Small intestine (tissue), 16 donors: ENCODE measurements around the gene FASTKD1. TPM values are rescaled to one million over a fixed set of nuclear protein-coding genes. Genes with fewer than 3 reads are reported as not detected.
"Not testable (repeated sequence)": the region's sequence is repeated elsewhere in the genome, so short reads cannot be mapped to it uniquely, and the experiment has no call there.

Experiments
- DNase-seq, 2 donors: peaks; one replicate each; pipeline versions ENCODE4 v3.0.0 to v3.0.0-alpha.2; 2013
- FAIRE-seq: peaks from 2 replicates; lab custom pipeline; 2012; peaks lifted over from hg19 to GRCh38; lab: Jason Lieb, UNC
- H3K27ac ChIP-seq, 3 donors: one replicate each; pipeline ENCODE4 v1.5.1; 2013; ENCODE audit warnings: low read length in 2 of 3, mild to moderate bottlenecking in 2 of 3, control low read depth in 1 of 3, inconsistent platforms in 1 of 3, low read depth in 1 of 3, moderate library complexity in 1 of 3
- H3K27me3 ChIP-seq, 3 donors: one replicate each; pipeline ENCODE4 v1.6.1; 2013; ENCODE audit warnings: low read length in 3 of 3, inconsistent platforms in 1 of 3; ENCODE audit not compliant: control insufficient read depth in 3 of 3, insufficient read depth in 3 of 3
- H3K36me3 ChIP-seq, 3 donors: one replicate each; pipeline ENCODE4 v1.6.1; 2013; ENCODE audit warnings: low read length in 3 of 3, inconsistent platforms in 1 of 3, low read depth in 1 of 3, mild to moderate bottlenecking in 1 of 3, moderate library complexity in 1 of 3; ENCODE audit not compliant: control insufficient read depth in 3 of 3, insufficient read depth in 2 of 3
- H3K4me1 ChIP-seq, 3 donors: one replicate each; pipeline ENCODE4 v1.6.1; 2013; ENCODE audit warnings: low read length in 2 of 3, inconsistent platforms in 1 of 3, low read depth in 1 of 3, mild to moderate bottlenecking in 1 of 3, moderate library complexity in 1 of 3; ENCODE audit not compliant: control insufficient read depth in 3 of 3, insufficient read depth in 2 of 3
- H3K4me3 ChIP-seq, 3 donors: one replicate each; pipeline ENCODE4 v1.5.1; 2013; ENCODE audit warnings: low read length in 3 of 3, control low read depth in 1 of 3, inconsistent platforms in 1 of 3, low read depth in 1 of 3, mild to moderate bottlenecking in 1 of 3, moderate library complexity in 1 of 3
- H3K9me3 ChIP-seq, 2 donors: one replicate each; pipeline ENCODE4 v1.6.1; 2013; ENCODE audit warnings: low read depth in 1 of 2, low read length in 1 of 2; ENCODE audit not compliant: control insufficient read depth in 2 of 2, insufficient read depth in 1 of 2
- WGBS, 3 donors: extraction: QIAGEN DNeasy Blood & Tissue Kit; methylation state at CpG; one replicate each; pipeline ENCODE4 v1.1.7; 2013; 5-methylcytosine and 5-hydroxymethylcytosine counted together
- long read RNA-seq, 10 donors: transcript quantifications; one replicate each; lab custom pipeline, GENCODE V29; 2026
- polyA plus RNA-seq, 4 donors: library from polyadenylated mRNA; stranded (reverse) in 3 of 4; unstranded in 1 of 4; fragments of 200-250 nt in 3 of 4; fragments of 120-200 nt in 1 of 4; gene quantifications; one replicate each; pipeline versions ENCODE4 v1.2.1 to v1.2.3, GENCODE V29; 2013
- donor health status: healthy with polysubstance abuse.
- donor health status: control.
- donor health status: control.
- donor health status: Bipolar disorder and iron deficiency.
- donor health status: healthy.

Gene FASTKD1
- 100 to 1,000 TPM in 1 of 4 donors, 10 to 100 TPM in 3; 32.1 to 110 (median 52.6) TPM for polyA plus RNA-seq
- long read RNA-seq, donor 1 = 0 reads
- long read RNA-seq, donor 2, partial matches to known transcripts = 102 of 123 reads
- long read RNA-seq, donor 2, other reads (novel, unspliced or antisense) = 21 of 123 reads
- long read RNA-seq, donor 3, partial matches to known transcripts = 109 of 110 reads
- long read RNA-seq, donor 3, other reads (novel, unspliced or antisense) = 0 of 110 reads
- long read RNA-seq, donor 4 = 0 reads
- long read RNA-seq, donor 5 = 0 reads
- long read RNA-seq, donor 6, partial matches to known transcripts = 0 of 2 reads
- long read RNA-seq, donor 6, other reads (novel, unspliced or antisense) = 0 of 2 reads
- long read RNA-seq, donor 7 = 0 reads
- long read RNA-seq, donor 8 = 0 reads
- long read RNA-seq, donor 9 = 0 reads
- long read RNA-seq, donor 10, partial matches to known transcripts = 221 of 239 reads
- long read RNA-seq, donor 10, other reads (novel, unspliced or antisense) = 17 of 239 reads

- no peaks in the 10 kb centered on the region for H3K4me1 ChIP-seq
- H3K9me3 ChIP-seq = no peaks in the 10 kb centered on the region
- 0 to 1% (median 0%) methylated on average over 33 of the region's 33 CpGs for WGBS, 3 donors
- H3K27ac ChIP-seq = peak within 1 kb of the TSS; percentile 68 to 81 (median 69)
- peak within 1 kb of the TSS; percentile 62 to 84 (median 75) for H3K4me3 ChIP-seq
- H3K27me3 ChIP-seq = no peaks in the 10 kb centered on the region
- FAIRE-seq (no peak), DNase-seq (peak; percentile 96 to 98)
- peaks cover 0 to 3% (median 0%) of the 10 kb centered on the region in 3 donors for H3K36me3 ChIP-seq
These were observed at the start of gene FASTKD1 for GRCh38 chr2:169573160-169573973. TSS of gene FASTKD1 (minus strand) at chr2:169573865. CDS start at chr2:169572029, 1,836 bp downstream.

- H3K27ac ChIP-seq = no peak overlapping the region
- H3K27me3 ChIP-seq = no peaks in the 10 kb centered on the region
- peaks cover 0 to 23% (median 4%) of the 10 kb centered on the region in 3 donors for H3K36me3 ChIP-seq
- no peaks in the 10 kb centered on the region for H3K4me1 ChIP-seq
- H3K4me3 ChIP-seq = no peak overlapping the region
- no peak for FAIRE-seq
- DNase-seq = no peak
- H3K9me3 ChIP-seq = no peaks in the 10 kb centered on the region
- 87 to 94% (median 93%) methylated on average over 4 of the region's 4 CpGs for WGBS, 3 donors
These were observed 49.6 kb upstream of the FASTKD1 start for GRCh38 chr2:169623235-169623634.

GRCh38 chr2:169620509-169620908 lies 46.8 kb upstream of the FASTKD1 start:
- peaks cover 0 to 8% (median 5%) of the 10 kb centered on the region in 3 donors for H3K36me3 ChIP-seq
- no peaks in the 10 kb centered on the region for H3K4me1 ChIP-seq
- H3K9me3 ChIP-seq = peaks cover 0 to 2% of the 10 kb centered on the region in 2 donors
- no peak for DNase-seq
- no peak overlapping the region for H3K27ac ChIP-seq
- WGBS, 3 donors = 75 to 80% (median 79%) methylated on average over 1 of the region's 1 CpG
- peak; percentile 19 for FAIRE-seq
- H3K27me3 ChIP-seq = no peaks in the 10 kb centered on the region
- H3K4me3 ChIP-seq = no peak overlapping the region

DNA sequence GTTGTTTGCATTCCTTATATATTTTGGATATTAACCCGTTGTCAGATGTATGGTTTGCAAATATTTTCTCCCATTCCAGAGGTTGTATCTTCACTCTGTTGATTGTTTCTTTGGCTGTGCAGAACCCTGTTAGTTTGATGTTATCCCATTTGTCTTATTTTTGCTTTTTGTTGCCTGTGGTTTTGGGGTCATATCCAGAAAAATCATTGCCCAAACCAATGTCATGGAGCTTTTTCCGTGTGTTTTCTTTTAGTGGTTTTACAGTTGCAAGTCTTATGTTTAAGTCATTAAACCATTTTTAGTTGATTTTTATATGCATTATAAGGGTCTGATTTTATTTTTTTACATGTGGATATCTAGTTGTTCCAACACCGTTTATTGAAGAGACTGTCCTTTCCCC lies 46.3 kb upstream of the FASTKD1 start:
- no peak for FAIRE-seq
- no peak overlapping the region for H3K4me3 ChIP-seq
- H3K4me1 ChIP-seq = no peaks in the 10 kb centered on the region
- H3K9me3 ChIP-seq = peaks cover 0 to 2% of the 10 kb centered on the region in 2 donors
- 53 to 59% (median 56%) methylated on average over 3 of the region's 3 CpGs for WGBS, 3 donors
- peaks cover 4 to 10% (median 8%) of the 10 kb centered on the region in 3 donors for H3K36me3 ChIP-seq
- no peaks in the 10 kb centered on the region for H3K27me3 ChIP-seq
- DNase-seq = no peak
- H3K27ac ChIP-seq = no peak overlapping the region

DNA sequence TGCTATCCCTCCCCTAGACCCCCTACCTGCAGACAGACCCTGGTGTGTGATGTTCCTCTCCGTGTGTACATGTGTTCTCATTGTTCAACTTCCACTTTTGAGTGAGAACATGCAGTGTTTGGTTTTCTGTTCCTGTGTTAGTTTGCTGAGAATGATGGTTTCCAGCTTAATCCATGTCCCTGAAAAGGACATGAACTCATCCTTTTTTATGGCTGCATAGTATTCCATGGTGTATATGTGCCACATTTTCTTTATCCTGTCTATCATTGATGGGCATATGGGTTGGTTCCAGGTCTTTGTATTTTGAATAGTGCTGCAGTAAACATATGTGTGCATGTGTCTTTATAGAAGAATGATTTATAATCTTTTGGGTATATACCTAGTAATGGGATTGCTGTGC lies 42.3 kb upstream of the FASTKD1 start:
- not testable (repeated sequence) for H3K4me1 ChIP-seq, DNase-seq, H3K27me3 ChIP-seq, H3K4me3 ChIP-seq, H3K9me3 ChIP-seq, H3K27ac ChIP-seq, FAIRE-seq
- WGBS, 3 donors = 96 to 100% (median 98%) methylated on average over 1 of the region's 1 CpG
- H3K36me3 ChIP-seq = peaks cover 5 to 15% (median 15%) of the 10 kb centered on the region in 3 donors

DNA sequence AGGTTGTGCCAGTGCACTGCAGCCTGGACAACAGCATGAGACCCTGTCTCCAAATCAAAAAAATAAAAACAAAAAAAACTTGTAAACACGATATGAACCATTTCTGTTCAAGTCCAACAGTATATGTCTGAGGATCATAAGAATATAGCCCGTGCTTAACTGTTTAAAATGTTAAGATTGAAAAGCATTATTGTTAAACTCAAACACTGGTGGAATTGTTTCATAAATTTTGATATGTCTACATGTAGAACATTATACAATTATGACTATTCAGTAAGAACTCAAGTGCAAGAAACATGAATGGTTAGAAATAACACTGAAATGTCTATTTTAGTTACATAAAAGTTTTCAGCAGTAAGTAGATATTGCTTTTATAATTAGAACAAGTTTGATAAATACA lies 40.2 kb upstream of the FASTKD1 start:
- Histone ChIP-seq H3K27ac (no peak overlapping the region), H3K9me3 (peaks cover 0 to 2% of the 10 kb centered on the region in 2 donors), H3K4me3 (no peak overlapping the region), H3K27me3 (no peaks in the 10 kb centered on the region), H3K36me3 (peaks cover 5 to 23% (median 22%) of the 10 kb centered on the region in 3 donors), H3K4me1 (no peaks in the 10 kb centered on the region)
- FAIRE-seq (no peak), DNase-seq (no peak)
- 87 to 92% (median 90%) methylated on average over 2 of the region's 2 CpGs for WGBS, 3 donors

DNA sequence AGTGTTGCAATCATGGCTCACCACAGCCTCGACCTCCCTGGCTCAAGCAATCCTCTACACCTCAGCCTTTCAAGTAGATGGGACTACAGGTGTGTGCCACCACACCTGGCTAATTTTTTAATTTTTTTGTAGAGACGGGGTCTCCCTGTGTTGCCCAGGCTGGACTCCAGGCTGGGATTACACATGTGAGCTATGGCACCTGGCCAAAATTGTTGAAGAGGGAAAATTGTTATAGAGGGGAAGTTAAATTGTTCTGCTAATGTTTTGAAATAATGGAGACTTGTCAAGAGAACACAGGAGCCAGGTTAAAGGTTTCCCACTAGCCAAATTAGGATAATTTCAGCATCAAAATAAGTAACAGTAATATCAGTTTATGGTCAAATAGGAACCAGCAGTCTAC lies 35.6 kb upstream of the FASTKD1 start:
- Histone ChIP-seq H3K27ac (no peak overlapping the region), H3K9me3 (no peaks in the 10 kb centered on the region), H3K27me3 (no peaks in the 10 kb centered on the region), H3K4me3 (no peak overlapping the region), H3K36me3 (peaks cover 8 to 49% (median 19%) of the 10 kb centered on the region in 3 donors), H3K4me1 (no peaks in the 10 kb centered on the region)
- FAIRE-seq = no peak
- DNase-seq = no peak
- 88 to 96% (median 91%) methylated on average over 2 of the region's 2 CpGs for WGBS, 3 donors

DNA sequence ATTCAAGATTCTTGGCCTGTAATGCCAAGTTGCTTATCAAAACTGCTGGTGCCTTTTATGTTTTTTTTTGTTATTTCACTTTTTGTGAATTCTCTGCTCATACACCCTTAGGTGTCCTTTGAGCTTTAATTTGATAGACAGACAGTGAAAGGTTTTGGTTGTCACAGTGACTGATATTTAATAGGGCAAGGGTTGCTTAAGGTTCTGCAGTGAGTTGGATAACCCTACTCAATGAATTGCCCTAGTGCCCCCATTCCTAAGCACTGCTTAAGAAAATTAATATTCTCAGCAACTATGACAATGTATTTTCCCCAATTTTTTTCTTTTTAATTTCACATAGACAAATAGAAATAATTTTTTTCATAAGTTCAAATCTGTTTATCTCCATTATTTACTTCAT lies 25.9 kb upstream of the FASTKD1 start:
- Histone ChIP-seq H3K4me3 (no peak overlapping the region), H3K36me3 (peaks cover 0 to 23% (median 2%) of the 10 kb centered on the region in 3 donors)
- FAIRE-seq = no peak

More for the DNA sequence above, 25.9 kb upstream of the FASTKD1 start:
- DNase-seq = no peak
- Histone ChIP-seq H3K4me1 (no peaks in the 10 kb centered on the region), H3K27ac (no peak overlapping the region), H3K27me3 (no peaks in the 10 kb centered on the region), H3K9me3 (no peaks in the 10 kb centered on the region)
